Neural cell (in vitro differentiated cells): ENCODE data around the gene SLX4IP. TPM values are rescaled to one million over a fixed set of nuclear protein-coding genes. Genes with fewer than 3 reads are reported as not detected.

ENCODE experiments used
- H2AFZ ChIP-seq: fragments of 200-600, 300-800 bp; sonication (generic), shearing (Covaris generic); 2 replicates; pipeline ENCODE4 v1.6.0; 2014; ENCODE audit warnings: low read depth, mild to moderate bottlenecking, antibody characterized with exemption, low read length, moderate library complexity
- H3F3A ChIP-seq: fragments of 200-600 bp; shearing (Covaris generic); 2 replicates; pipeline ENCODE4 v1.6.1; 2016; ENCODE audit warnings: mild to moderate bottlenecking, moderate library complexity, mixed read lengths, antibody characterized with exemption, low read length; ENCODE audit not compliant: insufficient read depth, poor library complexity, severe bottlenecking
- H3K27ac ChIP-seq: fragments of 200-600, 300-800 bp; sonication (generic), shearing (Covaris generic); 2 replicates; pipeline ENCODE4 v1.5.1; 2014; ENCODE audit warnings: mild to moderate bottlenecking, low read length, moderate library complexity
- H3K27me3 ChIP-seq: fragments of 300-800, 200-600 bp; sonication (generic), shearing (Covaris generic); 2 replicates; pipeline ENCODE4 v1.6.0; 2014; ENCODE audit warnings: mild to moderate bottlenecking, low read depth, low read length, moderate library complexity; ENCODE audit not compliant: insufficient read depth
- H3K36me3 ChIP-seq: fragments of 300-800, 200-600 bp; sonication (generic), shearing (Covaris generic); 2 replicates; pipeline ENCODE4 v1.5.1; 2014; ENCODE audit warnings: mild to moderate bottlenecking, antibody characterized with exemption, low read length, moderate library complexity; ENCODE audit not compliant: insufficient read depth
- H3K4me2 ChIP-seq: fragments of 300-800, 200-600 bp; sonication (generic), shearing (Covaris generic); 2 replicates; pipeline ENCODE4 v1.6.0; 2014; ENCODE audit warnings: mild to moderate bottlenecking, low read length
- H3K4me3 ChIP-seq: fragments of 300-800, 200-600 bp; sonication (generic), shearing (Covaris generic); 2 replicates; pipeline ENCODE4 v1.5.1; 2014; ENCODE audit warnings: mild to moderate bottlenecking, low read length, moderate library complexity
- H3K79me2 ChIP-seq: fragments of 200-600 bp; shearing (Covaris generic); replicated peaks from 2 replicates; pipeline ENCODE4 v1.6.0; 2014; ENCODE audit warnings: mild to moderate bottlenecking, low read length, moderate library complexity; ENCODE audit not compliant: insufficient read depth
- H3K9ac ChIP-seq: fragments of 300-800, 200-600 bp; sonication (generic), shearing (Covaris generic); 2 replicates; pipeline ENCODE4 v1.6.1; 2016; ENCODE audit warnings: mild to moderate bottlenecking, low read length, mixed read lengths
- H3K9me2 ChIP-seq: fragments of 200-600 bp; shearing (Covaris generic); 2 replicates; pipeline ENCODE4 v1.6.1; 2016; ENCODE audit warnings: mild to moderate bottlenecking, low read length, mixed read lengths; ENCODE audit not compliant: insufficient read depth
- H3K9me3 ChIP-seq: fragments of 200-600, 300-800 bp; sonication (generic), shearing (Covaris generic); 2 replicates; pipeline ENCODE4 v1.6.1; 2016; ENCODE audit warnings: mild to moderate bottlenecking, mixed run types, low read length, moderate library complexity, mixed read lengths
- H4K20me1 ChIP-seq: fragments of 200-600 bp; shearing (Covaris generic); 2 replicates; pipeline ENCODE4 v1.6.1; 2016; ENCODE audit warnings: mild to moderate bottlenecking, mixed run types; ENCODE audit not compliant: insufficient read depth
- EP300 ChIP-seq: fragments of 450-650 bp; conservative IDR thresholded peaks from 2 replicates; pipeline ENCODE4 v1.6.1; 2014; ENCODE audit warnings: antibody characterized with exemption, mild to moderate bottlenecking, moderate library complexity; ENCODE audit not compliant: poor library complexity, severe bottlenecking
- EZH2 ChIP-seq: fragments of 200-600, 300-800 bp; shearing (Covaris generic), sonication (generic); IDR thresholded peaks from 2 replicates; pipeline ENCODE4 v1.6.1; 2014; ENCODE audit warnings: antibody characterized with exemption, low read length, borderline replicate concordance, mild to moderate bottlenecking; ENCODE audit not compliant: insufficient read depth, poor library complexity, severe bottlenecking
- MXI1 ChIP-seq: fragments of 450-650 bp; conservative IDR thresholded peaks from 2 replicates; pipeline ENCODE4 v1.6.1; 2014; ENCODE audit warnings: antibody characterized with exemption, mild to moderate bottlenecking; ENCODE audit not compliant: poor library complexity, severe bottlenecking
- POLR2AphosphoS5 ChIP-seq: IDR thresholded peaks from 2 replicates; pipeline ENCODE4 v1.6.1; 2012
- RAD21 ChIP-seq: fragments of 450-650 bp; conservative IDR thresholded peaks from 2 replicates; pipeline ENCODE4 v1.6.1; 2014; ENCODE audit warnings: antibody characterized with exemption, mild to moderate bottlenecking, moderate library complexity
- SMC3 ChIP-seq: fragments of 450-650 bp; conservative IDR thresholded peaks from 2 replicates; pipeline ENCODE4 v1.6.1; 2014; ENCODE audit warnings: antibody characterized with exemption, mild to moderate bottlenecking, moderate library complexity; ENCODE audit not compliant: poor library complexity
- TAF1 ChIP-seq: IDR thresholded peaks from 2 replicates; pipeline ENCODE4 v1.6.1; 2012; ENCODE audit warnings: low read depth
- polyA plus RNA-seq: library from polyadenylated mRNA; depleted of rRNA; stranded (reverse); fragments of >200 nt; gene quantifications from 2 replicates; pipeline ENCODE4 v1.2.3, GENCODE V29; 2014
- TF ChIP-seq, protein P1 (sequence below): fragments of 450-650 bp; IDR thresholded peaks from 2 replicates; pipeline ENCODE4 v1.5.1; 2014; ENCODE audit warnings: antibody characterized with exemption, mild to moderate bottlenecking, moderate library complexity; ENCODE audit not compliant: poor library complexity, severe bottlenecking
- TF ChIP-seq, protein P2 (sequence below): IDR thresholded peaks from 2 replicates; pipeline ENCODE4 v1.6.1; 2012; ENCODE audit warnings: borderline replicate concordance

Gene SLX4IP
- polyA plus RNA-seq, 1 donor from 2014 or later, result 6.4 TPM

DNA sequence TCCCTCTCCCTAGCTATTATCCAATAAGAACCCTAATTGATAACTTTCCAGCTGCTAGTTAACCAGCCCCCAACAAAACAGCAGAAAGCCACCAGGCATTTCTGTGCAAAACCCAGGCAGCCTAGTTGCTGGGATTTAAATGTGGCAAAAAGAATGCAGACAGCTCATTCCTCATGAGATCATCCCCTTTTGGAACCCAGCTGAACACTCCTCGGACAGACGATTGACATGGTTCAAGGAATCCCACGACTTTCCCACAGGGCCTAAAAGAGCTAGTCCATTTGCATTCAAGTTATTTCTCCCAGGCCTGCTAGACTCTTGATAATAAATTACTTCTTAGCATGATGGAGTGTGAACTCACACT is 214.7 kb downstream of the SLX4IP start:
- Histone ChIP-seq H4K20me1 (no peaks in the 10 kb centered on the region), H3F3A (no peaks in the 10 kb centered on the region), H3K79me2 (no peaks in the 10 kb centered on the region), H2AFZ (no peak overlapping the region), H3K36me3 (peaks cover 16% of the 10 kb centered on the region), H3K4me2 (no peak overlapping the region), H3K27ac (no peak overlapping the region), H3K4me3 (no peak overlapping the region), H3K9me3 (no peaks in the 10 kb centered on the region), H3K9me2 (no peaks in the 10 kb centered on the region), H3K27me3 (no peaks in the 10 kb centered on the region), H3K9ac (no peak overlapping the region)
- no peak for TF ChIP-seq RAD21
- TF ChIP-seq, protein P1, sequence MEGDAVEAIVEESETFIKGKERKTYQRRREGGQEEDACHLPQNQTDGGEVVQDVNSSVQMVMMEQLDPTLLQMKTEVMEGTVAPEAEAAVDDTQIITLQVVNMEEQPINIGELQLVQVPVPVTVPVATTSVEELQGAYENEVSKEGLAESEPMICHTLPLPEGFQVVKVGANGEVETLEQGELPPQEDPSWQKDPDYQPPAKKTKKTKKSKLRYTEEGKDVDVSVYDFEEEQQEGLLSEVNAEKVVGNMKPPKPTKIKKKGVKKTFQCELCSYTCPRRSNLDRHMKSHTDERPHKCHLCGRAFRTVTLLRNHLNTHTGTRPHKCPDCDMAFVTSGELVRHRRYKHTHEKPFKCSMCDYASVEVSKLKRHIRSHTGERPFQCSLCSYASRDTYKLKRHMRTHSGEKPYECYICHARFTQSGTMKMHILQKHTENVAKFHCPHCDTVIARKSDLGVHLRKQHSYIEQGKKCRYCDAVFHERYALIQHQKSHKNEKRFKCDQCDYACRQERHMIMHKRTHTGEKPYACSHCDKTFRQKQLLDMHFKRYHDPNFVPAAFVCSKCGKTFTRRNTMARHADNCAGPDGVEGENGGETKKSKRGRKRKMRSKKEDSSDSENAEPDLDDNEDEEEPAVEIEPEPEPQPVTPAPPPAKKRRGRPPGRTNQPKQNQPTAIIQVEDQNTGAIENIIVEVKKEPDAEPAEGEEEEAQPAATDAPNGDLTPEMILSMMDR, result no peak
- no peak for TF ChIP-seq SMC3
- TF ChIP-seq TAF1, result no peak
- TF ChIP-seq EZH2, result no peak
- no peak for TF ChIP-seq MXI1
- TF ChIP-seq, protein P2, sequence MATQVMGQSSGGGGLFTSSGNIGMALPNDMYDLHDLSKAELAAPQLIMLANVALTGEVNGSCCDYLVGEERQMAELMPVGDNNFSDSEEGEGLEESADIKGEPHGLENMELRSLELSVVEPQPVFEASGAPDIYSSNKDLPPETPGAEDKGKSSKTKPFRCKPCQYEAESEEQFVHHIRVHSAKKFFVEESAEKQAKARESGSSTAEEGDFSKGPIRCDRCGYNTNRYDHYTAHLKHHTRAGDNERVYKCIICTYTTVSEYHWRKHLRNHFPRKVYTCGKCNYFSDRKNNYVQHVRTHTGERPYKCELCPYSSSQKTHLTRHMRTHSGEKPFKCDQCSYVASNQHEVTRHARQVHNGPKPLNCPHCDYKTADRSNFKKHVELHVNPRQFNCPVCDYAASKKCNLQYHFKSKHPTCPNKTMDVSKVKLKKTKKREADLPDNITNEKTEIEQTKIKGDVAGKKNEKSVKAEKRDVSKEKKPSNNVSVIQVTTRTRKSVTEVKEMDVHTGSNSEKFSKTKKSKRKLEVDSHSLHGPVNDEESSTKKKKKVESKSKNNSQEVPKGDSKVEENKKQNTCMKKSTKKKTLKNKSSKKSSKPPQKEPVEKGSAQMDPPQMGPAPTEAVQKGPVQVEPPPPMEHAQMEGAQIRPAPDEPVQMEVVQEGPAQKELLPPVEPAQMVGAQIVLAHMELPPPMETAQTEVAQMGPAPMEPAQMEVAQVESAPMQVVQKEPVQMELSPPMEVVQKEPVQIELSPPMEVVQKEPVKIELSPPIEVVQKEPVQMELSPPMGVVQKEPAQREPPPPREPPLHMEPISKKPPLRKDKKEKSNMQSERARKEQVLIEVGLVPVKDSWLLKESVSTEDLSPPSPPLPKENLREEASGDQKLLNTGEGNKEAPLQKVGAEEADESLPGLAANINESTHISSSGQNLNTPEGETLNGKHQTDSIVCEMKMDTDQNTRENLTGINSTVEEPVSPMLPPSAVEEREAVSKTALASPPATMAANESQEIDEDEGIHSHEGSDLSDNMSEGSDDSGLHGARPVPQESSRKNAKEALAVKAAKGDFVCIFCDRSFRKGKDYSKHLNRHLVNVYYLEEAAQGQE, result no peak
- TF ChIP-seq EP300, result no peak
- TF ChIP-seq POLR2AphosphoS5, result no peak

DNA sequence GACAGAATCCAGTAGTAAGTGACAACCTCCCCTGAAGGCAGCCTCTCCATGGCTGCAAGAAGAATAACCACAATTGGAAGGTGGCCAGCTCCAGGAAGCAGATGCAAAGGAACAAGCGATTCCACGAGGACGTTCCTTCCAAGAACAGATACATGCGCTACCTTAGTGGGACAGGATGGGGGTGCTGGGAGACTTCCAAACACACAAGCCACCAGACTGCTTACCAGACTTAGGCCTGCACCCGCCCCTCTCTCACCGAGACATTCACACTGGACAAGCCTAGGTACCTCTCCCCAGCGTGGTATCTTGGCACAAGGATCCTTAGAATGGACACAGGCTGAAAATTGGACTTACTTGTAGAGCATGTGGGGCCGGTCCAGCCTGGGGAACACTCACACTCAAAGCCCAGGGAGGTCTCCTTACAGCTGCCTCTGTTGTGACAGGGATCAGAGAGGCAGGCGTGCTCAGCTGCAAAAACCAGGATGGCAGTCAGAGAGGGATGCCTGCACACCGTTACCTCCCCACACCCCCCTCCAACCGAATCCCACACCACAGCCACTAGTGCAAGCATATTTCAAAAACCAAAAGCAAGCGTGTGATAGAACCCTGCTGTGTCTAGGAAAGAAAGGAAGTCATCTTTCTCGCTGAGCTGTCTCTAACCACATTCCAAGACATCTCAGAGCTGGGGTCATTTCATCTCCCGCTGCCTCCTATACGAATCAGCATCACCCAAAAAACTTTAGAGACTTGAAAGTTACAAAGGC is 216.3 kb downstream of the SLX4IP start:
- no peaks in the 10 kb centered on the region for H3K79me2 ChIP-seq
- H3K27ac ChIP-seq, result no peak overlapping the region
- H2AFZ ChIP-seq, result no peak overlapping the region
- no peak overlapping the region for H3K9ac ChIP-seq
- H3K27me3 ChIP-seq, result no peaks in the 10 kb centered on the region
- no peaks in the 10 kb centered on the region for H3K9me2 ChIP-seq
- H3K9me3 ChIP-seq, result no peaks in the 10 kb centered on the region
- H4K20me1 ChIP-seq, result no peaks in the 10 kb centered on the region
- TF ChIP-seq, protein P2, result no peak
- TF ChIP-seq POLR2AphosphoS5 (no peak), RAD21 (no peak), MXI1 (no peak), TAF1 (no peak), EZH2 (no peak), SMC3 (no peak), EP300 (no peak)
- TF ChIP-seq, protein P1, result no peak
- no peak overlapping the region for H3K4me3 ChIP-seq
- peaks cover 8% of the 10 kb centered on the region for H3K36me3 ChIP-seq
- H3F3A ChIP-seq, result no peaks in the 10 kb centered on the region
- H3K4me2 ChIP-seq, result no peak overlapping the region
